Body of pancreas (tissue), 4 donors: ENCODE data around the gene COLEC11.

Experiments
- POLR2A ChIP-seq, 3 donors: fragments of 450-650 bp; IDR thresholded peaks; one replicate each; pipeline ENCODE4 v1.6.1; 2016; ENCODE audit warnings: antibody characterized with exemption in 3 of 3, mild to moderate bottlenecking in 2 of 3
- TF ChIP-seq, protein P1 (sequence below), 7 experiments: fragments of 450-650 bp in 4 of 7; fragments of 200-600 bp in 3 of 7; sonication (generic) in 3 of 7; IDR thresholded peaks; one replicate each; pipeline ENCODE4 v1.5.1; 2016 to 2019; ENCODE audit warnings: antibody characterized with exemption in 7 of 7

DNA sequence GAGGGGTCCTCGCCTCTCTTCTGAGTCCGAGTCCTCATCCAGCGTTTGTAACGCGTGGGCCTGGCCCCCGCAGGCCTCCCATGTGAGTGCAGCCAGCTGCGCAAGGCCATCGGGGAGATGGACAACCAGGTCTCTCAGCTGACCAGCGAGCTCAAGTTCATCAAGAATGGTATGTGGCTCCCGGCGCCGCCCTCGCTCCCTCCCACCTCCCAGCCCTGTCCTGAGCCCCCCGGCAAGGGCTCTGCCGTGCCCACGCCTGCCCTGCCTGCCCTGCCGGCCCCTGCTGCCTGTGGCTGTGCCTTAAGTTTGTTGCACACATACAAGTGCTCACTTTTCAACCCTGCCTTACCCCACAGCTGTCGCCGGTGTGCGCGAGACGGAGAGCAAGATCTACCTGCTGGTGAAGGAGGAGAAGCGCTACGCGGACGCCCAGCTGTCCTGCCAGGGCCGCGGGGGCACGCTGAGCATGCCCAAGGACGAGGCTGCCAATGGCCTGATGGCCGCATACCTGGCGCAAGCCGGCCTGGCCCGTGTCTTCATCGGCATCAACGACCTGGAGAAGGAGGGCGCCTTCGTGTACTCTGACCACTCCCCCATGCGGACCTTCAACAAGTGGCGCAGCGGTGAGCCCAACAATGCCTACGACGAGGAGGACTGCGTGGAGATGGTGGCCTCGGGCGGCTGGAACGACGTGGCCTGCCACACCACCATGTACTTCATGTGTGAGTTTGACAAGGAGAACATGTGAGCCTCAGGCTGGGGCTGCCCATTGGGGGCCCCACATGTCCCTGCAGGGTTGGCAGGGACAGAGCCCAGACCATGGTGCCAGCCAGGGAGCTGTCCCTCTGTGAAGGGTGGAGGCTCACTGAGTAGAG lies 48.7 kb downstream of the COLEC11 start:
- TF ChIP-seq, protein P1, sequence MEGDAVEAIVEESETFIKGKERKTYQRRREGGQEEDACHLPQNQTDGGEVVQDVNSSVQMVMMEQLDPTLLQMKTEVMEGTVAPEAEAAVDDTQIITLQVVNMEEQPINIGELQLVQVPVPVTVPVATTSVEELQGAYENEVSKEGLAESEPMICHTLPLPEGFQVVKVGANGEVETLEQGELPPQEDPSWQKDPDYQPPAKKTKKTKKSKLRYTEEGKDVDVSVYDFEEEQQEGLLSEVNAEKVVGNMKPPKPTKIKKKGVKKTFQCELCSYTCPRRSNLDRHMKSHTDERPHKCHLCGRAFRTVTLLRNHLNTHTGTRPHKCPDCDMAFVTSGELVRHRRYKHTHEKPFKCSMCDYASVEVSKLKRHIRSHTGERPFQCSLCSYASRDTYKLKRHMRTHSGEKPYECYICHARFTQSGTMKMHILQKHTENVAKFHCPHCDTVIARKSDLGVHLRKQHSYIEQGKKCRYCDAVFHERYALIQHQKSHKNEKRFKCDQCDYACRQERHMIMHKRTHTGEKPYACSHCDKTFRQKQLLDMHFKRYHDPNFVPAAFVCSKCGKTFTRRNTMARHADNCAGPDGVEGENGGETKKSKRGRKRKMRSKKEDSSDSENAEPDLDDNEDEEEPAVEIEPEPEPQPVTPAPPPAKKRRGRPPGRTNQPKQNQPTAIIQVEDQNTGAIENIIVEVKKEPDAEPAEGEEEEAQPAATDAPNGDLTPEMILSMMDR (IDR thresholded peaks at IDR 0.05), result no peak
- no peak for TF ChIP-seq POLR2A (IDR thresholded peaks at IDR 0.05)
